IMR-90 (cell line): ENCODE data around the gene TCF25. TPM values are rescaled to one million over a fixed set of nuclear protein-coding genes. Genes with fewer than 3 reads are reported as not detected.

ENCODE experiments used
- ATAC-seq: fragments of 200-7000 bp; cut with Tn5 transposase; 2 replicates; pipeline ENCODE4 v1.9.1; 2020; ENCODE audit warnings: low read depth, mild to moderate bottlenecking, moderate library complexity
- BruUV-seq: library from RNA; stranded (reverse); fragments of 400-500 nt; replicated peaks from 2 replicates; lab custom pipeline; 2021; lab: Mats Ljungman, UMichigan
- CTCF ChIA-PET: fragments of 300-600 bp; formaldehyde crosslinking; extraction: SDS; loops from one replicate; lab custom pipeline; 2021; ENCODE audit warnings: antibody characterized with exemption; lab: Yijun Ruan, JAX
- POLR2A ChIA-PET: fragments of 300-600 bp; sonication (Branson Sonifier 250); formaldehyde crosslinking; loops from one replicate; lab custom pipeline; 2022; ENCODE audit warnings: antibody characterized with exemption; ENCODE audit not compliant: unreplicated experiment; lab: Charles Lee
- DNase-seq: peaks from one replicate; pipeline ENCODE4 v3.0.0; 2013
- H2AFZ ChIP-seq: replicated peaks from 2 replicates; pipeline ENCODE3; 2013; ENCODE audit warnings: low read length, mild to moderate bottlenecking; ENCODE audit not compliant: poor library complexity
- H2AK5ac ChIP-seq: 2 replicates; pipeline ENCODE4 v1.6.1; 2013; ENCODE audit warnings: low read depth, low read length, inconsistent platforms
- H2AK9ac ChIP-seq: replicated peaks from 2 replicates; pipeline ENCODE3; 2013; ENCODE audit warnings: mild to moderate bottlenecking, low read depth, low read length, moderate library complexity; ENCODE audit not compliant: poor library complexity
- H2BK120ac ChIP-seq: 2 replicates; pipeline ENCODE4 v1.6.1; 2013; ENCODE audit warnings: low read depth, low read length, inconsistent platforms
- H2BK15ac ChIP-seq: 3 replicates; pipeline ENCODE4 v1.6.1; 2013; ENCODE audit warnings: low read depth, low read length, inconsistent platforms
- H2BK20ac ChIP-seq: 2 replicates; pipeline ENCODE4 v1.6.1; 2013; ENCODE audit warnings: low read depth, mild to moderate bottlenecking, inconsistent platforms, low read length, moderate library complexity
- H2BK5ac ChIP-seq: 2 replicates; pipeline ENCODE4 v1.6.1; 2013; ENCODE audit warnings: mild to moderate bottlenecking, low read depth, low read length, inconsistent platforms; ENCODE audit not compliant: poor library complexity, severe bottlenecking
- H3K14ac ChIP-seq: replicated peaks from 2 replicates; pipeline ENCODE4 v1.6.1; 2013; ENCODE audit warnings: low read depth, low read length, inconsistent platforms
- H3K18ac ChIP-seq: 2 replicates; pipeline ENCODE4 v1.6.1; 2013; ENCODE audit warnings: low read depth, low read length, control low read depth
- H3K23ac ChIP-seq: 2 replicates; pipeline ENCODE4 v1.6.1; 2013; ENCODE audit warnings: low read depth, low read length, inconsistent platforms
- H3K27ac ChIP-seq: 2 replicates; pipeline ENCODE4 v1.5.1; 2013; ENCODE audit warnings: mild to moderate bottlenecking, control low read depth, low read length; ENCODE audit not compliant: insufficient read depth
- H3K27me3 ChIP-seq: 2 replicates; pipeline ENCODE4 v1.6.1; 2013; ENCODE audit warnings: low read length; ENCODE audit not compliant: control insufficient read depth, insufficient read depth
- H3K36me3 ChIP-seq: 2 replicates; pipeline ENCODE4 v1.6.1; 2013; ENCODE audit warnings: low read length, mixed read lengths; ENCODE audit not compliant: control insufficient read depth, insufficient read depth
- H3K4ac ChIP-seq: 2 replicates; pipeline ENCODE4 v1.6.1; 2013; ENCODE audit warnings: low read depth, low read length, inconsistent platforms
- H3K4me1 ChIP-seq: 2 replicates; pipeline ENCODE4 v1.6.1; 2013; ENCODE audit warnings: low read length, mixed read lengths; ENCODE audit not compliant: control insufficient read depth, insufficient read depth
- H3K4me2 ChIP-seq: 2 replicates; pipeline ENCODE4 v1.6.1; 2013; ENCODE audit warnings: low read depth, mild to moderate bottlenecking, control low read depth, low read length, moderate library complexity
- H3K4me3 ChIP-seq: 2 replicates; pipeline ENCODE4 v1.5.1; 2013; ENCODE audit warnings: low read depth, mild to moderate bottlenecking, control low read depth, low read length, moderate library complexity; ENCODE audit not compliant: insufficient read depth
- H3K56ac ChIP-seq: 2 replicates; pipeline ENCODE4 v1.6.1; 2013; ENCODE audit warnings: low read length, inconsistent platforms; ENCODE audit not compliant: insufficient read depth; ENCODE audit errors: extremely low read depth
- H3K79me1 ChIP-seq, 2 experiments: 2 replicates each; pipeline ENCODE4 v1.6.1; 2013; ENCODE audit warnings: low read length in 2 of 2, inconsistent platforms in 1 of 2, low read depth in 1 of 2
- H3K9ac ChIP-seq: 2 replicates; pipeline ENCODE4 v1.6.1; 2013; ENCODE audit warnings: low read depth, low read length, control low read depth
- H3K9me1 ChIP-seq: 2 replicates; pipeline ENCODE4 v1.6.1; 2013; ENCODE audit warnings: low read length, inconsistent platforms; ENCODE audit not compliant: insufficient read depth
- H3K9me3 ChIP-seq: 2 replicates; pipeline ENCODE4 v1.6.1; 2013; ENCODE audit warnings: low read length; ENCODE audit not compliant: control insufficient read depth, insufficient read depth
- H4K20me1 ChIP-seq: 2 replicates; pipeline ENCODE4 v1.6.1; 2013; ENCODE audit warnings: low read length, inconsistent platforms; ENCODE audit not compliant: insufficient read depth
- H4K5ac ChIP-seq: 2 replicates; pipeline ENCODE4 v1.6.1; 2013; ENCODE audit warnings: mild to moderate bottlenecking, low read depth, low read length, control low read depth
- H4K8ac ChIP-seq, 2 experiments: 2 replicates each; pipeline ENCODE4 v1.6.1; 2013; ENCODE audit warnings: low read depth in 2 of 2, low read length in 2 of 2, control low read depth in 1 of 2, inconsistent platforms in 1 of 2
- H4K91ac ChIP-seq: 2 replicates; pipeline ENCODE4 v1.6.1; 2013; ENCODE audit warnings: low read depth, low read length, inconsistent platforms; ENCODE audit not compliant: insufficient read depth
- ELK1 ChIP-seq: fragments of 150-350 bp; IDR thresholded peaks from 2 replicates; pipeline ENCODE4 v1.6.1; 2016; ENCODE audit warnings: low read depth, mild to moderate bottlenecking, low read length, moderate library complexity, borderline replicate concordance
- MAFK ChIP-seq: IDR thresholded peaks from 2 replicates; pipeline ENCODE4 v1.6.1; 2012; ENCODE audit warnings: low read depth, low read length, improper control_type of control experiment
- MAZ ChIP-seq: IDR thresholded peaks from 2 replicates; pipeline ENCODE4 v1.6.1; 2012; ENCODE audit warnings: low read depth, mild to moderate bottlenecking, low read length, improper control_type of control experiment, moderate library complexity, borderline replicate concordance
- NFE2L2 ChIP-seq: fragments of 150-350 bp; IDR thresholded peaks from 2 replicates; pipeline ENCODE4 v1.6.1; 2016; ENCODE audit warnings: low read depth, mild to moderate bottlenecking, low read length
- RCOR1 ChIP-seq: IDR thresholded peaks from 2 replicates; pipeline ENCODE4 v1.6.1; 2012; ENCODE audit warnings: mild to moderate bottlenecking, low read length, improper control_type of control experiment; ENCODE audit not compliant: insufficient replicate concordance
- SMC3 ChIP-seq: fragments of 150-350 bp; IDR thresholded peaks from 2 replicates; pipeline ENCODE4 v1.6.1; 2016; ENCODE audit warnings: low read depth, mild to moderate bottlenecking, antibody characterized with exemption, low read length, moderate library complexity
- USF2 ChIP-seq: fragments of 150-350 bp; IDR thresholded peaks from 2 replicates; pipeline ENCODE4 v1.6.1; 2017; ENCODE audit warnings: mild to moderate bottlenecking, antibody characterized with exemption, low read length, low read depth
- WGBS, 2 experiments: methylation state at CpG; one replicate each; pipeline versions ENCODE4 v1.1.5 to v1.1.7; 2013; ENCODE audit warnings: missing lambda C conversion rate in 2 of 2; ENCODE audit not compliant: insufficient read length in 1 of 2; ENCODE audit errors: extremely low coverage in 2 of 2; 5-methylcytosine and 5-hydroxymethylcytosine counted together
- dilution Hi-C: fragments of 300-500 bp; cut with HindIII; formaldehyde crosslinking; loops from one replicate; pipeline ENCODE4 v1.14.3; 2018; ENCODE audit warnings: low sequenced_read_pairs; ENCODE audit not compliant: unreplicated experiment
- in situ Hi-C: fragments of 300-500 bp; cut with MboI; formaldehyde crosslinking; loops from 3 replicates; pipeline ENCODE4 v1.14.3; 2019; ENCODE audit warnings: low sequenced_read_pairs, inconsistent platforms, mixed read lengths
- intact Hi-C: fragments of 100-400 bp; cut with micrococcal nuclease; formaldehyde crosslinking; loops from 2 replicates; pipeline ENCODE4 v1.10.0; 2022
- polyA plus RNA-seq, 3 experiments: library from polyadenylated mRNA; depleted of rRNA; stranded (reverse); fragments of >200 nt; gene quantifications; 2 replicates each; pipeline ENCODE4 v1.2.3, GENCODE V29; 2012; ENCODE audit warnings: low replicate concordance in 1 of 3
- total RNA-seq: library from RNA; depleted of rRNA; stranded (reverse); fragments of >200 nt; gene quantifications from 2 replicates; pipeline ENCODE4 v1.2.3, GENCODE V29; 2012

TCF25 gene
- total and polyA plus RNA-seq, 2 of the 4 experiments (the other 2 are of a cell fraction) = 127 to 184 TPM

- Histone ChIP-seq H2BK20ac (no peak overlapping the region), H2BK120ac (0 out of 2 replicates have a peak overlapping the region, but pooled peaks have one; percentile 8), H3K56ac (no peak overlapping the region), H3K4me2 (no peak overlapping the region), H3K18ac (no peak overlapping the region), H3K9me3 (no peaks in the 10 kb centered on the region; the same call in 1 of the 2 replicates), H3K27me3 (no peaks in the 10 kb centered on the region), H2BK15ac (no peak overlapping the region), H3K4me3 (no peak overlapping the region), H4K5ac (no peak overlapping the region; the same call in 1 of the 2 replicates), H2BK5ac (no peak overlapping the region), H4K20me1 (no peaks in the 10 kb centered on the region), H2AFZ (peak overlapping the region; percentile 88), H3K27ac (no peak overlapping the region), H2AK9ac (peak overlapping the region; percentile 90), H3K14ac (no peak overlapping the region), H3K9me1 (no peaks in the 10 kb centered on the region), H3K9ac (no peak overlapping the region), H3K36me3 (no peaks in the 10 kb centered on the region), H3K23ac (no peak overlapping the region), H4K8ac (no peak overlapping the region), H4K91ac (no peak overlapping the region), H3K4me1 (peaks cover 4% of the 10 kb centered on the region; the same call in 1 of the 2 replicates), H3K4ac (no peak overlapping the region), H2AK5ac (0 out of 2 replicates have a peak overlapping the region, but pooled peaks have one; percentile 8), H3K79me1 (no peaks in the 10 kb centered on the region)
- no peak for DNase-seq
- BruUV-seq = no TSS peak
- no peak for TF ChIP-seq USF2
- TF ChIP-seq MAZ = no peak
- TF ChIP-seq MAFK = no peak
- no peak for TF ChIP-seq ELK1
- TF ChIP-seq SMC3 = no peak
- TF ChIP-seq RCOR1 = no peak
- no peak for TF ChIP-seq NFE2L2
- in situ Hi-C loops = no loop called here
- WGBS, 2 experiments = 91% methylated on average over 13 of the region's 17 CpGs; no CpG with 5 or more reads in 1 of the 2 experiments
- no peak for ATAC-seq
- intact Hi-C loops = no loop called here
- dilution Hi-C loops = no loop called here
- CTCF ChIA-PET = no interaction called here
- POLR2A ChIA-PET = no interaction called here
These were observed 36.3 kb upstream of the TCF25 start for GRCh38 chr16:89837014-89837546.
